ENCODE measurements around the gene CD96.

DNA sequence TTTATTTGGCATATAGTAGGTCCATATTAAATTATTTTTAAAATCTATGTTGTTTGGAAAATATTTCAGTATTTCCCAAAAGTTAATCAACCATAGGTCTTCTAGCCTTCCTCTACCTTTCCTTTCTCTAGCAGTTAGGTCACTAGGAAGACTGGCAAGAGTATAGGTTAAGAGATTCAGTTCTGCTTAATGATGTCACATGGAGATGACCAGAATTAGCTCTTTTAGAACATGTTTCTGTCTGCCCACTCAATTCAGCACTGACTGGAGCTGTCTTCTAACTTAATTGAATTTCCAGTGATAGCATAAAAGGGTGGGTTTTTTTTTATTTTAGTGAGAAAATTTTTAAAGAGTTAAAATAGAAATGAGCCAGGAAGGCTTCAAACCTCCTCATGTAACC lies 76.9 kb downstream of the CD96 start:
- no peak for TF ChIP-seq EP300 (IDR thresholded peaks at IDR 0.05; ENCODE audit: borderline replicate concordance)
- no peak for TF ChIP-seq REST (IDR thresholded peaks at IDR 0.05; ENCODE audit: low read depth)
- no peak for TF ChIP-seq FOXM1 (IDR thresholded peaks at IDR 0.05; ENCODE audit: borderline replicate concordance, low read depth)
- no peak for TF ChIP-seq CEBPB (IDR thresholded peaks at IDR 0.05)
- TF ChIP-seq, protein P1, sequence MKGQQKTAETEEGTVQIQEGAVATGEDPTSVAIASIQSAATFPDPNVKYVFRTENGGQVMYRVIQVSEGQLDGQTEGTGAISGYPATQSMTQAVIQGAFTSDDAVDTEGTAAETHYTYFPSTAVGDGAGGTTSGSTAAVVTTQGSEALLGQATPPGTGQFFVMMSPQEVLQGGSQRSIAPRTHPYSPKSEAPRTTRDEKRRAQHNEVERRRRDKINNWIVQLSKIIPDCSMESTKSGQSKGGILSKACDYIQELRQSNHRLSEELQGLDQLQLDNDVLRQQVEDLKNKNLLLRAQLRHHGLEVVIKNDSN (IDR thresholded peaks at IDR 0.05): no peak
- no peak for TF ChIP-seq YY1 (IDR thresholded peaks at IDR 0.05; ENCODE audit: low read depth)
